Body of pancreas (tissue), 4 donors: ENCODE data around the gene CACNA2D3. TPM values are rescaled to one million over a fixed set of nuclear protein-coding genes. Genes with fewer than 3 reads are reported as not detected.

Source experiments
- ATAC-seq: fragments of 150-250 bp; one replicate; pipeline ENCODE4 v1.9.1; 2016
- DNase-seq, 4 donors: peaks; one replicate each; pipeline ENCODE4 v3.0.0-alpha.2; 2019
- H3K27ac ChIP-seq, 4 donors: fragments of 200-600 bp; sonication (generic); 1 replicate in 3 of 4; 2 replicates in 1 of 4; pipeline versions ENCODE4 v1.5.1 to v1.6.1; 2016 to 2019; ENCODE audit warnings: mild to moderate bottlenecking in 1 of 4, mixed read lengths in 1 of 4, moderate library complexity in 1 of 4
- H3K27me3 ChIP-seq, 2 donors: fragments of 200-600 bp; sonication (generic); one replicate each; pipeline ENCODE4 v1.6.0; 2016; ENCODE audit warnings: mild to moderate bottlenecking in 1 of 2
- H3K36me3 ChIP-seq, 2 donors: fragments of 200-600 bp; sonication (generic); replicated peaks in 1 of 2; 2 replicates each; pipeline ENCODE4 v1.5.1; 2016; ENCODE audit warnings: low read depth in 2 of 2; ENCODE audit not compliant: insufficient read depth in 1 of 2
- H3K4me1 ChIP-seq: fragments of 200-600 bp; sonication (generic); one replicate; pipeline ENCODE4 v1.6.0; 2016
- H3K4me3 ChIP-seq, 2 donors: fragments of 200-600 bp; sonication (generic); 1 replicate in 1 of 2; 2 replicates in 1 of 2; pipeline ENCODE4 v1.5.1; 2016 to 2019
- H3K9me3 ChIP-seq, 3 donors: fragments of 200-600 bp; sonication (generic); 1 replicate in 2 of 3; 2 replicates in 1 of 3; pipeline ENCODE4 v1.5.1; 2016
- CTCF ChIP-seq, 7 experiments: fragments of 450-650 bp in 4 of 7; fragments of 200-600 bp in 3 of 7; sonication (generic) in 3 of 7; IDR thresholded peaks; one replicate each; pipeline ENCODE4 v1.5.1; 2016 to 2019; ENCODE audit warnings: antibody characterized with exemption in 7 of 7
- POLR2A ChIP-seq, 3 donors: fragments of 450-650 bp; IDR thresholded peaks; one replicate each; pipeline ENCODE4 v1.6.1; 2016; ENCODE audit warnings: antibody characterized with exemption in 3 of 3, mild to moderate bottlenecking in 2 of 3
- WGBS, 2 donors: methylation state at CpG; one replicate each; pipeline ENCODE4 v1.1.5; 2017; 5-methylcytosine and 5-hydroxymethylcytosine counted together
- intact Hi-C: fragments of 100-400 bp; cut with DNase I; formaldehyde crosslinking; loops from one replicate; pipeline ENCODE4 v1.15.1; 2023
- total RNA-seq, 2 donors: library from RNA; depleted of rRNA; stranded (reverse); fragments of >200 nt; gene quantifications; one replicate each; pipeline ENCODE4 v1.1.0, GENCODE V29; 2016

CACNA2D3 gene
- total RNA-seq, 2 donors from 2014 or later = not detected

DNA sequence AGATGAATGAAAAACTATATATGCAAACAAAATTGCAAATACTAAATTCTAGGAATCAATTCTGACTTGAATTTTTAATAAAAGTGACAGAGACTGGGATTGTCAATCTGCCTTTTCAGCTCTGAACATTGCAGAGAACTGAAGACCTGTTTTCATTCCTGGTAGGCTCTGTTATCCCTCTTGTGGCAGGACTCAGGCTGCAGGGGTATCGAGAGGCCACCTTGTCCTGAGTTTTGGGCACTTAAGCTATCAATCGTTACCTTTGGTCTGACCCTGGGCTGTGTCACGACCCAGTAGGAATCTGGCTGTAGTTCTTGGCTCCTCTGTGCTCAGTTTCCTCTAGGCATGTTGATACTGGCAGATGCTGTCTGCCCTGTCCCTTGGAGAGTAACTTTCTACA, 238.0 kb downstream of the CACNA2D3 start:
- Histone ChIP-seq H3K36me3 (no peaks in the 10 kb centered on the region), H3K27ac (no peak overlapping the region), H3K4me3 (no peak overlapping the region), H3K9me3 (no peaks in the 10 kb centered on the region), H3K27me3 (peaks cover 0 to 6% of the 10 kb centered on the region in 2 donors), H3K4me1 (no peaks in the 10 kb centered on the region)
- ATAC-seq (no peak), DNase-seq (no peak)
- 44 to 57% methylated on average over 3 of the region's 3 CpGs for WGBS, 2 donors
- TF ChIP-seq CTCF (IDR thresholded peaks at IDR 0.05) (no peak), POLR2A (IDR thresholded peaks at IDR 0.05) (no peak)
- intact Hi-C loops = no loop called here

DNA sequence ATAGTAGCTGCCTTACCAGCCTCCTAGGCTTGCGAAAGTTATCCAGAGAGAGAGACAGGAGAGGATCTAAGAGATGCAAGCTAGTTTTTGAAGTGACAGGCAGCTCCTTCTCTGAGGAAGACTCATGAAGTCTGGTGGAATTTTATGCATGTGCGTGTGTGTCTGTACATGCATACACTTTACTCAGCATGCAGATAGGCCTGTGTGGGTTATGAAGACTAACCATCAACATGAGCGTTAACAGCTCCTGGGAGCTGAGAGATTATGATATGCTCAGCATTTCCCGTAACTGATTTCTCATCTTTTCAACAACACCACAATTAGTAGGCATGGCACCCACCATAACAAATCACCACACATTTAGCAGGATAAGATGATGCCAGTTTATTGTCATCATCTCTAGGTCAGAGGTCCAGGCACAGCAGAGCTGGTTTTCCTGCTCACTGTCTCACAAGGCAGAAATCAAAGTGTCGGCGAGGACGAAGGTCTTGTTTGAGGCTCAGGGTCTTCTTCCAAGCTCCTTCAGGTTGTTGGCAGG, 239.5 kb downstream of the CACNA2D3 start:
- no peaks in the 10 kb centered on the region for H3K9me3 ChIP-seq
- intact Hi-C loops = no loop called here
- DNase-seq (no peak), ATAC-seq (no peak)
- no peak overlapping the region for H3K27ac ChIP-seq
- no peak overlapping the region for H3K4me3 ChIP-seq
- no peaks in the 10 kb centered on the region for H3K4me1 ChIP-seq
- 93% methylated on average over 7 of the region's 7 CpGs for WGBS, 2 donors
- no peaks in the 10 kb centered on the region for H3K36me3 ChIP-seq
- H3K27me3 ChIP-seq = peaks cover 0 to 6% of the 10 kb centered on the region in 2 donors
- no peak for TF ChIP-seq CTCF (IDR thresholded peaks at IDR 0.05)
- no peak for TF ChIP-seq POLR2A (IDR thresholded peaks at IDR 0.05)

DNA sequence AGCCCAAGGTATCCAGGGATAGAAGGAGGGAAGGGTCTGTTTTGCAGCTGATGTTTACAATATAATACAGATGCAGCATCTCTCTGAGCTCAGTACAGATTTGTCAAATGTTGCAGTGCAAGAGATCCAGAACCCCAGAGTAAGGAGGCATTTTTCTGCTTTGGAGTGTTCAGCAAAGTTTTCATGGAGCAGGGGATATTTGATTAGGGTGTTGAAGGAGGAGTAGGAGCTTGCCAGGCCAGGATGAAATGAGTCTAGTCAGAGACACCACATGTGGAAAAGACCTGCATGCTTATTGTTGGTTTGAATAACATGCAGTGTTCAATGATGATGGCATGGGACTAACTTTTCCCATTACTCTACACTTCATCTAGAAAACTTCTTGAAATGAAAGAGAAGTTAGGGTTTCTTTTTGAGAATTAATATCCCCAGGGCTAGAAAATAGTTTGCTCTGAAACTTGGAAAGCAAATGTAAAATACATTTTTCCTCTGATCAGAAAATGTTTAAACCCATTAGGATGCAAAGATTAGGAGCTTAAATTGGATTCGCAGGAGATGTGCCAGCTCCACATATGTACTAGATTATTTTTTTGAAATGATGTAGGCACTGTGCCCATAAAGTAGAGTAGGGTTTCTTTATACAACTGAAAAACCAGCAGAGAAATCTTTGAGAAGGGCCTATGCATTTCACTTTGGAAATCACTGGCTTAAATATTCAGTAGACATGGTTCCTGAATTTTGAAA, 243.8 kb downstream of the CACNA2D3 start:
- Histone ChIP-seq H3K4me3 (no peak overlapping the region), H3K4me1 (peaks cover 5% of the 10 kb centered on the region), H3K36me3 (no peaks in the 10 kb centered on the region), H3K27me3 (peaks cover 0 to 6% of the 10 kb centered on the region in 2 donors), H3K9me3 (no peaks in the 10 kb centered on the region), H3K27ac (no peak overlapping the region)
- TF ChIP-seq POLR2A (IDR thresholded peaks at IDR 0.05) (no peak), CTCF (IDR thresholded peaks at IDR 0.05) (no peak)
- ATAC-seq (no peak), DNase-seq (no peak)
- WGBS, 2 donors = 52 to 69% methylated on average over 1 of the region's 1 CpG
- intact Hi-C loops = no loop called here

- TF ChIP-seq CTCF (IDR thresholded peaks at IDR 0.05) (no peak), POLR2A (IDR thresholded peaks at IDR 0.05) (no peak)
- intact Hi-C loops = no loop called here
- H3K4me1 ChIP-seq = peaks cover 5% of the 10 kb centered on the region
- no peaks in the 10 kb centered on the region for H3K36me3 ChIP-seq
- peaks cover 0 to 6% of the 10 kb centered on the region in 2 donors for H3K27me3 ChIP-seq
- no peak for ATAC-seq
- H3K9me3 ChIP-seq = no peaks in the 10 kb centered on the region
- peak in 3 of 4 donors; percentile 16 to 44 (median 34) for DNase-seq
- no peak overlapping the region for H3K27ac ChIP-seq
- no peak overlapping the region for H3K4me3 ChIP-seq
- 15 to 16% methylated on average over 3 of the region's 3 CpGs for WGBS, 2 donors
Measured at GRCh38 chr3:54366839-54367238, 244.5 kb downstream of the CACNA2D3 start.
